ENCODE data around the gene DOCK8.
A peak's percentile ranks its signal among the peaks of the same experiment; 100 is the strongest.

DOCK8 gene

DNA sequence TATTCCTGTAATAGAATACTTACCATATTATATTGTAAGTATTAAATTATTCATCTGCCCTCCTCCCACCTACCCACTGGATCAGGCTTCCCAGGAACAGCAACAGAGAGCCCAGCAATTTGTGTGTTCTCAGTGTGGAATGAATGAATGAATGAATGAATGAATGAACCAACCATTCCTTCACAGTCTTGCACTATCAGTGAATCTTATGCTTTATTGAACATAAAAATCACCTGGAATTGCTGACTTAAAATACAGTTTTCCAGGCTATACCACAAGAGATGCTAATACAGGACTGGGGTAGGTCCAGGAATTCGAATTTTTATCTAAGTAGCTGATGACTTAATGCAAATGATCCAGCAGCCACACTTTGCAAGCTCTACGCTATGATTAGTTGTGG is 51.6 kb downstream of the DOCK8 start:
- no peak for DNase-seq (ENCODE audit: low read depth)

GRCh38 chr9:268616-269015 is 54.0 kb downstream of the DOCK8 start:
- DNase-seq (ENCODE audit: low read depth): no peak

GRCh38 chr9:269081-269711 is 54.5 kb downstream of the DOCK8 start:
- DNase-seq (ENCODE audit: low read depth): no peak

DNA sequence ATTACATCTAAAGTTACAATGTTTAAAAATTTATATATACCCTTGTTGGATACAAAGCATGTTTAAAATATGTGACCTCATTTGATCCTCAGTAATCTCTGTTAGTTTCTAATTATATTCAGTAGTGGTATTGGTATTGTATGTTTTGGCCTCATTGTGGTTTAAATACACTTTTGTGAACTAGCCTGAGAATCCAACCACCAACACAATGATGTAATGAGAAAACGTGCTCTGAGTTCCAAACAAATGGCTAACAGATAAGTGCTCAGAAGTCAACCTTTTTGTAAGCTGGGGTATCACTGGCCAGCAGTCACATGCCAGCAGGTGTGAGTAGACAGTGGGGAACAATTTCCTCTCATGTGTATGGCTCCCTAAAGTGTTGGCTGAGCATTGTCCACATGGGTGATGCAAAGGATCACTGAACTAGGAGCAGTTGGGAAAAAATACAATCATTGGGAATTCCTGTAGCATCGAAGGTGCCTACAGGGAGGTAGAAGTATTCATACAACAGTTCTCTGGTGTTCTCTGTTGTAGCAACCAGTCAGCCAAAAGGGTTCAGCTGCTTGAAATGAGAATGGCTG is 56.1 kb downstream of the DOCK8 start:
- DNase-seq (ENCODE audit: low read depth): no peak

GRCh38 chr9:272251-273213 is 57.9 kb downstream of the DOCK8 start:
- DNase-seq (ENCODE audit: low read depth): peak; percentile 75

GRCh38 chr9:274406-274805 is 59.7 kb downstream of the DOCK8 start:
- no peak for DNase-seq (ENCODE audit: low read depth)

GRCh38 chr9:277601-278295 is 63.1 kb downstream of the DOCK8 start:
- no peak for DNase-seq (ENCODE audit: low read depth)

DNA sequence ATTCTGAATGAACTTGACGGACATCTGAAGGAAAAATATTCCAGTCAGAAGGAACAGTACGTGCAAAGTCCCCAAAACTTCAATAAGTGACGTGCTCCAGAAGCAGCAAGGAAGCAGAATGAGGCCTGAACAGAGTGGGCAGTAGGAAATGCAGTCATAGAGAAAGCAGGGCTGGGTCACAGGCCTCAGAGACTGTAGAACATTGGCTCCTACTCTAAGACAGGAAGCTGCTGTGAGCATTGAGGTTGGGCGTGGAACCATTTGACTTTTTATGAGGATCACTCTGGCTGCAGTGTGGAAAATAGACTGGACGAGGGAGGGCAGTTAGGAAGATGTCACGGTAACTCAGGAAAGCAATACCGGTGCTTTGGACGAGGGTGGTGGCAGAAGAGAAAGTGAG is 64.0 kb downstream of the DOCK8 start:
- peak; percentile 27 for DNase-seq (ENCODE audit: low read depth)

- DNase-seq (ENCODE audit: low read depth): no peak
Observed at GRCh38 chr9:279674-280073, 65.0 kb downstream of the DOCK8 start.

DNA sequence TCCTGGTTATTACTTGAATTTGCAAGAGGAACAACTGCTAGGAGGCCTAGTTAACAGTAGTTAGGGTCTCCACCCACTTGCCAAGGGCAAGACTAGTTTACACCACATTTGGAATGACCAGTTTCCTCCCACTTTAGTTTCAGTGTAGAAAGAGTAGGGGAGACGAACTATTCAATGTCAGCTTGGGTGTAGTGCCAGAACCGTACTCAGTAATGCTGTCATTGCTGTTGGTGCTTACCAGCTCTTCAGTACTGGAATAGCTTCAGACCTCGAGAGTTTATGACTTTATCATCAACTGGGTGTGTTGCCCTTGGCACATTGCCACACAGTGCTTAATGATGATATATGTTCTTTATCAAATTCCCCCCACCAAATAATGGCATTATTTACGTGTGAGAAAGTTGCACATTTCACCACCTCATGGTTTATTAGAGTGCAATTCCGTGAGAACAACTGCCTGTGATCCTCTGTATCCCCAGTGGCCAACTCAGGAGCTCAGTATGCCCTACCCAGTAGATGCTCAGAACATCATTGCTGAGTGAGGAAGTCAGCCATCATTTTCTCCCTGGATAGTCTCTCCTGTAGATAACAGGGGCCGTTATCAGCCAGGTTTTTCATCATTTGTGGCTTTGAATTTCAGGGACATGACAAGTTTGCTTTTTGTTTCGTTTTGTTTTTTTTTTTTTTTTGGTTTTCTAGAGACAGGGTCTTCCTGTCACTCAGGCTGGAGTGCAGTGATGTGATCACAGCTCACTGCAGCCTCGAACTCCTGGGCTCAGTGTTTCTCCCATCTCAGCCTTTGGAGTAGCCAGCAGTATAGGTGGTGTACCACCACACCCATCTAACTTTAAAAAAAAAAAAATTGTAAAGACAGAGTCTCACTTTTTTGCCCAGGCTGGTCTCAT is 67.3 kb downstream of the DOCK8 start:
- DNase-seq (ENCODE audit: low read depth): no peak

- DNase-seq (ENCODE audit: low read depth): no peak
Observed at GRCh38 chr9:286071-286740, 71.5 kb downstream of the DOCK8 start.

DNA sequence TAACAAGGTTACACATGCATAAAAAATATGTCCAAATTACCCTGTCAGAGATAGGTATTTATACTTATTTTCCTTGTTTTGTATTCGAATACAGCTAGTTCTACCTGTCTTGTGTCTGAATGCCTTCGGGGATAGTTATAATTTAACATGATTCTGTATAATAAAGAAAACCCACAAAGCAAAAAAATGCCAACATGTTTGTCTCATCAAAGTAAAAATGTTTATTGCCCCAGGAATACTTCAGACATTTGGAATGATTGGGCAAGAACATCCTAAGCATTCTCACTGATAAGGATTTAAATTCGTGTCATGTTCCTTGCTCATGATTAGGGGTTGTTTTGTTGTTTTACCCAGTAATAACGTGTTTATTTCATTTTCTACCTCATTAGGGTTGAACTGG is 74.5 kb downstream of the DOCK8 start:
- no peak for DNase-seq (ENCODE audit: low read depth)

- DNase-seq (ENCODE audit: low read depth): no peak
Observed at GRCh38 chr9:292915-293314, 78.2 kb downstream of the DOCK8 start.

DNA sequence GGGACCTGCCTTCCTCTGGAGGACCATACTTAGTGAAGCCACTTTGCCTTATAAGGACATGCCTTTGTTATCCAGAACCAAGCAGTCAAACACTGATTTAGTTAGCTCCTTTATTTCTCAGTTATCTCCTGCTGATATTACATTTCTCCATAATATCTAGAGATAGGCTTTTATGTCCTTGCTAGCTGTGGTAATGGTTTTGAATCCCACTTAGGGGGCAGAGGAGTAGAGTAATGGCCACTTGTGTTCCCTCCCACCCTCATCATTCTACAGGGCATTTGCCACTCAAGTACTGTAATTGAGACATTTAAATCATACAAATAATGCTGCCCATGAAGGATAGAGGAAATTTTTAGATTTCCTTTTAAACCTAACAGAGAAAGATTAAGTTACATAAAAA is 80.9 kb downstream of the DOCK8 start:
- no peak for DNase-seq (ENCODE audit: low read depth)

DNA sequence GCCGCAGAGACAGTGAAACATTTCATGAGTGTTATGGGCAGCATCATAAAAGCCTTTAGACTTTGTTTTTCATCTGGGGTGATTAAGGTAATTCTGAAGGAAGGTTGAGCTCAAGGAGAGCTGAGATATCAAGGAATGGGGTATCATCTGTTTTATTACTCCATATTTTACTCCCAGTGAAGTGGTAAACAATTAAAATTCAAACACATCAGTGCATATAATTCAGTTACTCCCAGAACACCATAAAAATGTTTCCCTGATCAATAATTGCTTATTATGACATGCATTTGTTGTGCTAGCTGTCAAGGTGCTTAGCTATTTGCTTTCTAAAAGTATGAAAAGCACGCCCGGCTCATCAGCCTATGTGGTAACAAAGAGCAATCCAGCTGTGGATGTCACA is 81.7 kb downstream of the DOCK8 start:
- no peak for DNase-seq (ENCODE audit: low read depth)

GRCh38 chr9:297104-297972 is 82.7 kb downstream of the DOCK8 start:
- no peak for DNase-seq (ENCODE audit: low read depth)

GRCh38 chr9:303502-303901 is 88.8 kb downstream of the DOCK8 start:
- no peak for DNase-seq (ENCODE audit: low read depth)

- no peak for DNase-seq (ENCODE audit: low read depth)
Observed at GRCh38 chr9:304106-304505, 89.4 kb downstream of the DOCK8 start.

GRCh38 chr9:304519-305185 is 90.0 kb downstream of the DOCK8 start:
- peak; percentile 42 for DNase-seq (ENCODE audit: low read depth)

Measured in T-helper 22 cell (primary cell).